T-cell (primary cell): ENCODE measurements around the gene HAO2. TPM values are rescaled to one million over a fixed set of nuclear protein-coding genes. Genes with fewer than 3 reads are reported as not detected.

ENCODE experiments used
- ATAC-seq, 4 experiments: fragments of 200-7000 bp in 3 of 4; fragments of 150-1000 bp in 1 of 4; cut with Tn5 transposase; replicated peaks in 1 of 4; 1 replicate in 3 of 4; 2 replicates in 1 of 4; pipeline ENCODE4 v1.10.0; 2021; ENCODE audit warnings: moderate library complexity in 3 of 4, mild to moderate bottlenecking in 2 of 4, moderate number of reproducible peaks in 1 of 4
- CTCF ChIA-PET, 2 donors: fragments of 300-600 bp; sonication (Branson Sonifier 250); formaldehyde crosslinking; loops; one replicate each; lab custom pipeline; 2022; ENCODE audit warnings: antibody characterized with exemption in 2 of 2; lab: Charles Lee
- POLR2A ChIA-PET, 2 donors: fragments of 300-600 bp; sonication (Branson Sonifier 250); formaldehyde crosslinking; loops; one replicate each; lab custom pipeline; 2022; ENCODE audit warnings: antibody characterized with exemption in 2 of 2; lab: Charles Lee
- DNase-seq, 35 experiments: peaks; one replicate each; pipeline versions ENCODE4 v3.0.0 to v3.0.0-alpha.2; 2013 to 2023
- H3K27ac ChIP-seq: one replicate; pipeline ENCODE4 v1.5.1; 2013; ENCODE audit warnings: low read length
- H3K27me3 ChIP-seq, 2 experiments: replicated peaks in 1 of 2; 1 replicate in 1 of 2; 2 replicates in 1 of 2; pipeline versions ENCODE4 v1.6.1 to v1.7.0; 2013; ENCODE audit warnings: low read length in 1 of 2, mixed read lengths in 1 of 2; ENCODE audit not compliant: control insufficient read depth in 2 of 2, insufficient read depth in 2 of 2; ENCODE audit errors: extremely low read depth in 1 of 2
- H3K36me3 ChIP-seq, 2 donors: 1 replicate in 1 of 2; 2 replicates in 1 of 2; pipeline versions ENCODE4 v1.6.1 to v1.7.0; 2013; ENCODE audit warnings: low read length in 1 of 2; ENCODE audit not compliant: control insufficient read depth in 2 of 2, insufficient read depth in 1 of 2; ENCODE audit errors: extremely low read depth in 1 of 2
- H3K4me1 ChIP-seq, 2 experiments: 1 replicate in 1 of 2; 2 replicates in 1 of 2; pipeline versions ENCODE4 v1.6.1 to v1.7.0; 2013; ENCODE audit warnings: low read length in 2 of 2, mixed read lengths in 1 of 2; ENCODE audit not compliant: insufficient read depth in 2 of 2, control insufficient read depth in 1 of 2; ENCODE audit errors: extremely low read depth in 1 of 2
- H3K4me3 ChIP-seq, 2 donors: 1 replicate in 1 of 2; 2 replicates in 1 of 2; pipeline versions ENCODE4 v1.5.1 to v1.7.0; 2013; ENCODE audit warnings: mild to moderate bottlenecking in 2 of 2, low read length in 1 of 2, moderate library complexity in 1 of 2; ENCODE audit not compliant: control insufficient read depth in 1 of 2; ENCODE audit errors: extremely low read depth in 1 of 2
- H3K9me3 ChIP-seq: 2 replicates; pipeline ENCODE4 v1.7.0; 2013
- H3K27ac Mint-ChIP-seq, 2 donors: one replicate each; pipeline ENCODE4 v1.8.0; 2020 to 2021; ENCODE audit warnings: mild to moderate bottlenecking in 2 of 2, mixed read lengths in 2 of 2
- H3K27me3 Mint-ChIP-seq, 2 donors: one replicate each; pipeline ENCODE4 v1.8.0; 2021 to 2022; ENCODE audit warnings: mixed read lengths in 2 of 2
- H3K36me3 Mint-ChIP-seq: one replicate; pipeline ENCODE4 v1.8.0; 2021; ENCODE audit warnings: mixed read lengths
- H3K4me1 Mint-ChIP-seq, 3 donors: one replicate each; pipeline ENCODE4 v1.8.0; 2020 to 2022; ENCODE audit warnings: mixed read lengths in 3 of 3, mild to moderate bottlenecking in 1 of 3
- H3K4me3 Mint-ChIP-seq, 3 donors: one replicate each; pipeline ENCODE4 v1.8.0; 2020 to 2022; ENCODE audit warnings: mild to moderate bottlenecking in 3 of 3, mixed read lengths in 3 of 3, moderate library complexity in 3 of 3
- H3K9me3 Mint-ChIP-seq, 3 donors: one replicate each; pipeline ENCODE4 v1.8.0; 2020 to 2022; ENCODE audit warnings: mixed read lengths in 3 of 3
- WGBS: methylation state at CpG from one replicate; pipeline ENCODE4 v1.1.5; 2013; ENCODE audit warnings: missing lambda C conversion rate; ENCODE audit not compliant: insufficient coverage; 5-methylcytosine and 5-hydroxymethylcytosine counted together
- total RNA-seq, 35 experiments: library from RNA in 6 of 35; stranded (reverse) in 6 of 35; fragments of 120-200 nt in 1 of 35; gene quantifications; one replicate each; pipeline versions ENCODE4 v1.2.1 to v1.2.4 and lab custom pipeline; 2013 to 2026

The HAO2 gene
- total RNA-seq, 5 donors from 2014 or later (not counting 1 experiment from before 2014, with no cell fraction given), result not detected

DNA sequence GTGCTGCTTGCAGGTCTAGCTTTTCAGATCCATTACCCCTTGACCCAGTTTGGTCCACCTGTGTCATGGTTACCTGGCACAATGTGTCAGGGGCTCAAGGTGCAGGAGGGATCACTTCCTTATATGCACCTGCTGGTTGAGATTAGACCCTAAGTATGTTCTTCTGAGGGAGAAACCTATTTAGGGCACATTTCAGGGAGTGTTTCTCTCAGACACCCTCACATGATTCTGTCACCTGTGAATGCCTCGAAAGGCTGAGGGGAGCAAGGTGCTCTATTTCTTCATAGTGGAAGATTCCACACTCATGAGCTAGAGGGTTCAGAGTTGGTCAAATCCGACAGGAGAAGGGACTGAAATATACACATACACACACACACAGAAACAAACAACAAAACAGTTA, 61.9 kb downstream of the HAO2 start:
- POLR2A ChIA-PET, result no interaction called here
- no peaks in the 10 kb centered on the region for H3K9me3 Mint-ChIP-seq
- H3K4me3 Mint-ChIP-seq, result no peak overlapping the region
- no peak overlapping the region for H3K27ac Mint-ChIP-seq
- Histone ChIP-seq H3K4me3 (no peak overlapping the region), H3K27ac (no peak overlapping the region), H3K36me3 (no peaks in the 10 kb centered on the region), H3K4me1 (no peaks in the 10 kb centered on the region), H3K27me3 (no peaks in the 10 kb centered on the region), H3K9me3 (no peaks in the 10 kb centered on the region)
- no peak for ATAC-seq
- no peaks in the 10 kb centered on the region for H3K4me1 Mint-ChIP-seq
- DNase-seq, result no peak
- peaks cover 22 to 31% of the 10 kb centered on the region in 2 donors for H3K27me3 Mint-ChIP-seq
- no peaks in the 10 kb centered on the region for H3K36me3 Mint-ChIP-seq
- no CpG with 5 or more reads among the region's 2 CpGs for WGBS
- CTCF ChIA-PET, result no interaction called here

DNA sequence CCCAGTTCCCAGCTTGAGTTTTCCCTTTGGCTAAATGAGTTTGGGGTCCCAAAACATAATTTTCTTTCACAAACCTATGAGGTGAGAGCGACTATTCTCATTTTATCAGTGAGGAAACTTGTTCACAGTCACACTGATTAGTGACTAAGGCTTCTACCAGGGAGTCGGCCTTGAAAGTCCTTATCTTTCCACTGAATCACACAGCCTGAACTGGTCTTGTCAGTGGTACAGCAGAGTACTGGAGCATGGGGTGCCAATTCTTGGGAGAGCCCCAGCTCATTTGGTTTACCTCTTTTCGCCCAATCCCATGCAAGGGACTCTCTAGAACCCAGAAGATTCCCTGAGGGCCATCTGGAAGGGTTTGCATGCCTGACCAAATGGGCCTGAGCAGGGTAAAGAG, 63.3 kb downstream of the HAO2 start:
- Mint-ChIP-seq H3K27me3 (peaks cover 22 to 31% of the 10 kb centered on the region in 2 donors), H3K4me1 (no peaks in the 10 kb centered on the region), H3K36me3 (no peaks in the 10 kb centered on the region), H3K4me3 (no peak overlapping the region), H3K9me3 (no peaks in the 10 kb centered on the region), H3K27ac (no peak overlapping the region)
- DNase-seq (no peak), ATAC-seq (no peak)
- Histone ChIP-seq H3K27me3 (no peaks in the 10 kb centered on the region), H3K9me3 (no peaks in the 10 kb centered on the region), H3K4me1 (no peaks in the 10 kb centered on the region), H3K27ac (no peak overlapping the region), H3K4me3 (no peak overlapping the region), H3K36me3 (no peaks in the 10 kb centered on the region)
- ChIA-PET CTCF (no interaction called here), POLR2A (no interaction called here)
- 83% methylated on average over 1 of the region's 3 CpGs for WGBS

DNA sequence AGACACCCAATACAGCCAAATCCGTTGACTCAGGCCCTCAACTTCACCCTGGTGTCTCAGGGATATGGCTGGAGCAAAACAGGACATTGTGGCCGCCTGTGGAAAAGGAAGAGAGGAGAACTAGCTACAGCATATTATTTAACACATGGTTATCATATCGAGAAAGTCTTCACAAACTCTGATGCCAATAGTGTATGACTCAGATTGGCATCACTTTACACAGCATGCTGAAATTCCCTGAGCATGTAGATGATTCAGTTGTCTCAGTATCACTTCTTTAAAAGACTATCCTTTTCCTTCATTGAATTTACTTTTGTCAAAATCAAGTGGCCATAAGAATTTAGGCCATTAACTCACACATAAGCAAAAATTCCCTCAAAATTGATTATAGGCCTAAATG, 66.5 kb downstream of the HAO2 start:
- H3K4me1 Mint-ChIP-seq, result no peaks in the 10 kb centered on the region
- 100% methylated on average over 1 of the region's 3 CpGs for WGBS
- H3K4me3 Mint-ChIP-seq, result no peak overlapping the region
- no peaks in the 10 kb centered on the region for H3K36me3 ChIP-seq
- no peaks in the 10 kb centered on the region for H3K27me3 ChIP-seq
- no peaks in the 10 kb centered on the region for H3K9me3 Mint-ChIP-seq
- ATAC-seq, result no peak
- no peaks in the 10 kb centered on the region for H3K4me1 ChIP-seq
- H3K27me3 Mint-ChIP-seq, result peaks cover 14 to 23% of the 10 kb centered on the region in 2 donors
- ChIA-PET POLR2A (no interaction called here), CTCF (interaction anchor here in 1 of 2 donors (0.5 kb wide), 1 partner anchor 437 kb away, joined by 3 read pairs; no protein-coding TSS in a partner anchor)
- no peak overlapping the region for H3K27ac Mint-ChIP-seq
- H3K36me3 Mint-ChIP-seq, result no peaks in the 10 kb centered on the region
- no peaks in the 10 kb centered on the region for H3K9me3 ChIP-seq
- H3K4me3 ChIP-seq, result no peak overlapping the region
- DNase-seq, result no peak
- no peak overlapping the region for H3K27ac ChIP-seq

DNA sequence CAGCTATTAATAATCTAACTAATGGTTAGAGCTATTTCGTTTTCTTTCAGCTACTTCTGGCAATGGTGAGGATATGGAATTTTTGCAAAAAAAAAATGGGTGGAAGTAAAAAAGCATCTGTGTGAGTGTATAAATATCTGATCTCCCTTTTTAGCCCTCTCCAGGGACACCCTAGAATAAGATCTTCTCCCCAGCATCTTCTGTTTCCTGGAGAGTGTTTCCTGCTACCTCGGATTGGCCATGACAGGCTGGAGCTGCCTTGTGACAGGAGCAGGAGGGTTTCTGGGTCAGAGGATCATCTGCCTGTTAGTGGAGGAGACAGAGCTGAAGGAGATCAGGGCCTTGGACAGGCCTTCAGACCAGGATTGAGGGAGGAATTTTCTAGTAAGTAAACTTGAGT, 70.2 kb downstream of the HAO2 start:
- H3K36me3 ChIP-seq, result no peaks in the 10 kb centered on the region
- POLR2A ChIA-PET, result no interaction called here
- no peak overlapping the region for H3K27ac ChIP-seq
- no peak overlapping the region for H3K27ac Mint-ChIP-seq
- H3K4me3 ChIP-seq, result no peak overlapping the region
- CTCF ChIA-PET, result no interaction called here
- H3K4me1 Mint-ChIP-seq, result no peaks in the 10 kb centered on the region
- peaks cover 0 to 5% of the 10 kb centered on the region in 2 experiments for H3K27me3 ChIP-seq
- no CpG with 5 or more reads among the region's 2 CpGs for WGBS
- H3K4me1 ChIP-seq, result no peaks in the 10 kb centered on the region
- H3K9me3 ChIP-seq, result no peaks in the 10 kb centered on the region
- no peaks in the 10 kb centered on the region for H3K36me3 Mint-ChIP-seq
- no peak for ATAC-seq
- no peak for DNase-seq
- H3K4me3 Mint-ChIP-seq, result no peak overlapping the region
- peaks cover under 1 to 1% of the 10 kb centered on the region in 2 donors for H3K27me3 Mint-ChIP-seq
- H3K9me3 Mint-ChIP-seq, result no peaks in the 10 kb centered on the region

DNA sequence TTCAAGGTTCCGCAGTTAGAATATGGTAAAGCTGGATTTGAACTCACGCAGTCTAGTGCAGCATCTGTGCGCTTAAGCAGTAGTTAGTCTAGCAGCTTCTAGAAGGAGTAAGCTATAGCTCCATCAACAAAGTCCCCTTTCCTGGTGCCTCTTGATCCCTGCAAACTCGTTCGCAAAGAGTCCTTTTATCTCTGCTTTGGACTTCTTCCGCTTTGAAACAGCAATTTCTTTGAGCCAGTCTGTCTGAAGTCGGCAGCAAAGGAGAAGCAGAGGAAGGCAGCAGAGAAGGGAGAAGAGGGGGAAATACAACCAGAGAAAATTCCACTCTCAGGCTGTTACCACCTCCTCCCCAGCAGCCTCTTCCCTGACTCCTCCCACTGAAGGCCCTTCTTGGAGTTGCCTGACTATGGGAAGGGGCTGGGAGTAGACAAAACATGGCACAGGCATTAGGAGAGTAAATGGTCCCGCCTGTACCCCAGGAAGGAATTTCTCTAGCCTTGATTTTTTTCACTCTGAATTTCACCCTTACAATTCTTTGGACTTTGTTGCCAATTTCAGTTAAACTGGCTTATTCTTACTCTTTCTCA, 72.2 kb downstream of the HAO2 start:
- Mint-ChIP-seq H3K27ac (no peak overlapping the region), H3K9me3 (no peaks in the 10 kb centered on the region), H3K4me3 (no peak overlapping the region), H3K4me1 (no peaks in the 10 kb centered on the region), H3K27me3 (no peaks in the 10 kb centered on the region), H3K36me3 (no peaks in the 10 kb centered on the region)
- ChIA-PET CTCF (no interaction called here), POLR2A (no interaction called here)
- Histone ChIP-seq H3K4me3 (no peak overlapping the region), H3K36me3 (no peaks in the 10 kb centered on the region), H3K27ac (no peak overlapping the region), H3K9me3 (no peaks in the 10 kb centered on the region), H3K27me3 (peaks cover 0 to 5% of the 10 kb centered on the region in 2 experiments), H3K4me1 (no peaks in the 10 kb centered on the region)
- ATAC-seq (no peak), DNase-seq (no peak)
- 78% methylated on average over 3 of the region's 8 CpGs for WGBS

DNA sequence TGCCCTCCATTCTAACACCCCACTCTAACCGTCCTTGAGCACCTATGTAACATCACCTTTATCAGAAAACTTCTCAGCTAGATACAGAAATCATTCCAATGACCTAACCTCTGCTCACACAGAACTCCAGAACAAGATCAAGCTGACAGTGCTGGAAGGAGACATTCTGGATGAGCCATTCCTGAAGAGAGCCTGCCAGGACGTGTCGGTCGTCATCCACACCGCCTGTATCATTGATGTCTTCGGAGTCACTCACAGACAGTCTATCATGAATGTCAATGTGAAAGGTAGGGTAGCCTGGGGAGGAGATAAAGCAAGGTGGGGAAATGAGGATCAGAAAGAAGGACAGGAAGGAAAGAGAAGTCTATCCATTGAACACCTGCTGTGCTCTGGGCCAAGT, 74.2 kb downstream of the HAO2 start:
- POLR2A ChIA-PET, result no interaction called here
- DNase-seq (no peak), ATAC-seq (no peak)
- H3K9me3 Mint-ChIP-seq, result no peaks in the 10 kb centered on the region
- no peaks in the 10 kb centered on the region for H3K4me1 Mint-ChIP-seq
- Histone ChIP-seq H3K9me3 (no peaks in the 10 kb centered on the region), H3K4me3 (no peak overlapping the region), H3K27ac (no peak overlapping the region), H3K27me3 (peaks cover 0 to 5% of the 10 kb centered on the region in 2 experiments), H3K4me1 (no peaks in the 10 kb centered on the region), H3K36me3 (no peaks in the 10 kb centered on the region)
- no peak overlapping the region for H3K4me3 Mint-ChIP-seq
- no peaks in the 10 kb centered on the region for H3K27me3 Mint-ChIP-seq
- CTCF ChIA-PET, result no interaction called here
- 84% methylated on average over 6 of the region's 6 CpGs for WGBS
- H3K36me3 Mint-ChIP-seq, result no peaks in the 10 kb centered on the region
- no peak overlapping the region for H3K27ac Mint-ChIP-seq
